HepG2 (cell line): ENCODE measurements around the gene APEX1. TPM values are rescaled to one million over a fixed set of nuclear protein-coding genes. Genes with fewer than 3 reads are reported as not detected.

Experiments
- ASH2L ChIP-seq: fragments of 300-600, 200-600 bp; sonication (generic); IDR thresholded peaks from 2 replicates; pipeline ENCODE4 v1.7.0; 2017; ENCODE audit warnings: low read depth, mild to moderate bottlenecking, moderate library complexity, mixed read lengths, low read length; ENCODE audit not compliant: insufficient read length
- ATF3 ChIP-seq: sonication (generic); formaldehyde crosslinking; IDR thresholded peaks from 2 replicates; pipeline ENCODE4 v1.4.0; 2020; ENCODE audit warnings: missing genetic modification reagents
- ATF6 ChIP-seq: sonication (generic); formaldehyde crosslinking; conservative IDR thresholded peaks from 2 replicates; pipeline ENCODE4 v1.4.0; 2020; ENCODE audit warnings: missing genetic modification reagents
- FOSL2 ChIP-seq: sonication (generic); formaldehyde crosslinking; IDR thresholded peaks from 2 replicates; pipeline ENCODE4 v1.4.0; 2020; ENCODE audit warnings: missing genetic modification reagents
- MAFG ChIP-seq: sonication (generic); formaldehyde crosslinking; IDR thresholded peaks from 2 replicates; pipeline ENCODE4 v1.5.1; 2020; ENCODE audit warnings: mild to moderate bottlenecking, missing genetic modification reagents
- NFIC ChIP-seq: IDR thresholded peaks from 2 replicates; pipeline ENCODE4 v1.6.1; 2012; ENCODE audit warnings: mild to moderate bottlenecking, low read length, inconsistent platforms
- NFKBIZ ChIP-seq: IDR thresholded peaks from 2 replicates; pipeline ENCODE4 v1.6.1; 2018; ENCODE audit warnings: missing genetic modification reagents, missing compliant biosample characterization
- PHF21A ChIP-seq: sonication (generic); formaldehyde crosslinking; IDR thresholded peaks from 2 replicates; pipeline ENCODE4 v1.5.0; 2020; ENCODE audit warnings: mild to moderate bottlenecking, missing genetic modification reagents
- POGK ChIP-seq: sonication (generic); formaldehyde crosslinking; conservative IDR thresholded peaks from 2 replicates; pipeline ENCODE4 v1.8.0; 2022; ENCODE audit warnings: mild to moderate bottlenecking, moderate library complexity, missing genetic modification reagents
- SP1 ChIP-seq, 2 experiments: fragments of 450-650 bp in 1 of 2; sonication (generic) in 1 of 2; formaldehyde crosslinking in 1 of 2; IDR thresholded peaks; 2 replicates each; pipeline versions ENCODE4 v1.4.0 to v1.6.1; 2016 to 2020; ENCODE audit warnings: missing genetic modification reagents in 1 of 2
- TP53 ChIP-seq: sonication (generic); formaldehyde crosslinking; conservative IDR thresholded peaks from 2 replicates; pipeline ENCODE4 v1.4.0; 2020; ENCODE audit warnings: missing genetic modification reagents
- ZFP41 ChIP-seq: sonication (generic); formaldehyde crosslinking; IDR thresholded peaks from 2 replicates; pipeline ENCODE4 v1.4.0; 2020; ENCODE audit warnings: mild to moderate bottlenecking, missing genetic modification reagents, borderline replicate concordance
- ZNF12 ChIP-seq: sonication (generic); formaldehyde crosslinking; IDR thresholded peaks from 2 replicates; pipeline ENCODE4 v1.5.0; 2020; ENCODE audit warnings: missing genetic modification reagents
- ZNF501 ChIP-seq: sonication (generic); formaldehyde crosslinking; IDR thresholded peaks from 2 replicates; pipeline ENCODE4 v1.5.1; 2020; ENCODE audit warnings: mild to moderate bottlenecking, moderate library complexity, missing genetic modification reagents
- ZNF556 ChIP-seq: sonication (generic); formaldehyde crosslinking; IDR thresholded peaks from 2 replicates; pipeline ENCODE4 v1.4.0; 2020; ENCODE audit warnings: mild to moderate bottlenecking, missing genetic modification reagents, borderline replicate concordance
- ZNF83 ChIP-seq: sonication (generic); formaldehyde crosslinking; IDR thresholded peaks from 2 replicates; pipeline ENCODE4 v1.4.0; 2020; ENCODE audit warnings: missing genetic modification reagents, mild to moderate bottlenecking, borderline replicate concordance
- polyA plus RNA-seq, 8 experiments: library from polyadenylated mRNA; depleted of rRNA in 3 of 8; stranded (reverse) in 7 of 8; unstranded in 1 of 8; fragments of >200 nt; fragmentation: Illumina TruSeq in 4 of 8; extraction: Trizol in 4 of 8; gene quantifications; 2 replicates each; pipeline versions ENCODE4 v1.2.1 to v1.2.3, GENCODE V29; 2011 to 2016; ENCODE audit warnings: low read depth in 4 of 8, missing spikeins in 1 of 8, mixed read lengths in 1 of 8; ENCODE audit not compliant: insufficient read depth in 1 of 8
- total RNA-seq, 5 experiments: library from RNA; depleted of rRNA; stranded (reverse); fragments of >200 nt; fragmentation: Illumina TruSeq; extraction: Trizol; gene quantifications; 2 replicates each; pipeline ENCODE4 v1.2.3, GENCODE V29; 2016; ENCODE audit warnings: low read depth in 1 of 5
- TF ChIP-seq, protein P1 (sequence below): sonication (generic); formaldehyde crosslinking; IDR thresholded peaks from 2 replicates; pipeline ENCODE4 v1.4.0; 2020; ENCODE audit warnings: missing genetic modification reagents, borderline replicate concordance
- TF ChIP-seq, protein P2 (sequence below): sonication (generic); formaldehyde crosslinking; IDR thresholded peaks from 2 replicates; pipeline ENCODE4 v1.5.1; 2020; ENCODE audit warnings: mild to moderate bottlenecking, moderate library complexity, missing genetic modification reagents

The APEX1 gene
- total and polyA plus RNA-seq, 2 of the 13 experiments (the other 11 are each of a cell fraction or from before 2014, with no cell fraction given): 171 to 405 TPM

DNA sequence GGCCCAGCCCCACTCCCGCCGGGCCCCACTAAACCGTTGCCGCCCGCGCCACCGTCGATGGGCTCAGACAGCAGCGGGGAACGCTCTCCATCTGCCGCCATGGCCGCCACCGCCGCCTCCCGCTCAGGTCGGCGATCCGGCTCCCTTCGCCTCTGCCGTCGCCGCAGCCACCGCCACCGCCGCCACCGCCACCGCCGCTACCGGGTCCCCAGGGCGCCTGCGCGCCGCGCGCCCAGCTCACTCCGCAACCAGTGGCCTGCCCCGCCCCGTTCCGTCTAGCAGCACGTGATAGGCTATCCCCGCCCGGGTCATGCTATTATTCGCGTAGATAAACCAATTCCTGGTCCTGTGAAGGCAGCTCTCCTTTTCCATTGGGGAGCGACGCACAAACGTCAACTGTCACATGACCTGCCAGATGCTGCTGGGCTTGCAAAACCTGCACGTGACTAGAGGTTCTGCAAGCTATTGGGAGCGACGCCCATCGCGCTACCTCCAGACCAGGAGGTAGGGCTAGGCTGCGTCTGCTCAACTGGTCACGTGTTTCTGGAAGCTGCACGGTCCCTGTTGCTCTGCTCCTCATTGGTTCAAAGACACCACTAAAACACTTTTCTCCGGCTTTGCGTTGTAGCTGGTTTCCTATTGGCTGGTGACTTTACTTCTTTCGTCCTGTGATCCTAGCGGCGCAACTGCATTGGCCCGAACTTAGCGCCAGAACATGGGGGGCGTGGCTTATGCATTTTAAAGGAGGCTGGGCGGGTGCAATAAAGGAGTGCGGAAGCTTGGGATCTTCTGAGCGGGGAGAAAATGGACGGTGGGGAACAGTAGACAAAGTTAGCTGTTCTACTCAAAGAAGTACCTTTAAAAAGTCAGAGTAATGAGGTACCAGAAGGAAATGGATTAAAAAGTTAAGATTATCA lies 6.5 kb downstream of the APEX1 start, which contains the start of gene PIP4P1 (continued):
- peak; percentile 87; the same call in 1 of the 2 replicates for TF ChIP-seq POGK (CRISPR knock-in tag)
- TF ChIP-seq TP53 (CRISPR knock-in tag): 0 out of 2 replicates have a peak, but pooled peaks have one; percentile 26
- no peak for TF ChIP-seq SP1 (IDR thresholded peaks at IDR 0.05)
- TF ChIP-seq SP1 (CRISPR knock-in tag; IDR thresholded peaks at IDR 0.05): peak; percentile 81
- peak; percentile 90; the same call in 1 of the 2 replicates for TF ChIP-seq ZFP41 (CRISPR knock-in tag)
- peak; percentile 87 for TF ChIP-seq ASH2L
- TF ChIP-seq ZNF556 (CRISPR knock-in tag): peak; percentile 92
- no peak; the same call in 1 of the 2 replicates for TF ChIP-seq ZNF83
- TF ChIP-seq FOSL2: peak; percentile 71; the same call in 1 of the 2 replicates
- TF ChIP-seq NFKBIZ (CRISPR knock-in tag): peak; percentile 92
- peak; percentile 91; the same call in 1 of the 2 replicates for TF ChIP-seq ZNF501 (CRISPR knock-in tag)
- TF ChIP-seq NFIC: peak; percentile 57; the same call in 1 of the 2 replicates
- TF ChIP-seq, protein P1, sequence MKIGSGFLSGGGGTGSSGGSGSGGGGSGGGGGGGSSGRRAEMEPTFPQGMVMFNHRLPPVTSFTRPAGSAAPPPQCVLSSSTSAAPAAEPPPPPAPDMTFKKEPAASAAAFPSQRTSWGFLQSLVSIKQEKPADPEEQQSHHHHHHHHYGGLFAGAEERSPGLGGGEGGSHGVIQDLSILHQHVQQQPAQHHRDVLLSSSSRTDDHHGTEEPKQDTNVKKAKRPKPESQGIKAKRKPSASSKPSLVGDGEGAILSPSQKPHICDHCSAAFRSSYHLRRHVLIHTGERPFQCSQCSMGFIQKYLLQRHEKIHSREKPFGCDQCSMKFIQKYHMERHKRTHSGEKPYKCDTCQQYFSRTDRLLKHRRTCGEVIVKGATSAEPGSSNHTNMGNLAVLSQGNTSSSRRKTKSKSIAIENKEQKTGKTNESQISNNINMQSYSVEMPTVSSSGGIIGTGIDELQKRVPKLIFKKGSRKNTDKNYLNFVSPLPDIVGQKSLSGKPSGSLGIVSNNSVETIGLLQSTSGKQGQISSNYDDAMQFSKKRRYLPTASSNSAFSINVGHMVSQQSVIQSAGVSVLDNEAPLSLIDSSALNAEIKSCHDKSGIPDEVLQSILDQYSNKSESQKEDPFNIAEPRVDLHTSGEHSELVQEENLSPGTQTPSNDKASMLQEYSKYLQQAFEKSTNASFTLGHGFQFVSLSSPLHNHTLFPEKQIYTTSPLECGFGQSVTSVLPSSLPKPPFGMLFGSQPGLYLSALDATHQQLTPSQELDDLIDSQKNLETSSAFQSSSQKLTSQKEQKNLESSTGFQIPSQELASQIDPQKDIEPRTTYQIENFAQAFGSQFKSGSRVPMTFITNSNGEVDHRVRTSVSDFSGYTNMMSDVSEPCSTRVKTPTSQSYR (CRISPR knock-in tag): peak; percentile 45; the same call in 1 of the 2 replicates
- TF ChIP-seq ZNF12 (CRISPR knock-in tag): peak; percentile 71; the same call in 1 of the 2 replicates
- TF ChIP-seq, protein P2, sequence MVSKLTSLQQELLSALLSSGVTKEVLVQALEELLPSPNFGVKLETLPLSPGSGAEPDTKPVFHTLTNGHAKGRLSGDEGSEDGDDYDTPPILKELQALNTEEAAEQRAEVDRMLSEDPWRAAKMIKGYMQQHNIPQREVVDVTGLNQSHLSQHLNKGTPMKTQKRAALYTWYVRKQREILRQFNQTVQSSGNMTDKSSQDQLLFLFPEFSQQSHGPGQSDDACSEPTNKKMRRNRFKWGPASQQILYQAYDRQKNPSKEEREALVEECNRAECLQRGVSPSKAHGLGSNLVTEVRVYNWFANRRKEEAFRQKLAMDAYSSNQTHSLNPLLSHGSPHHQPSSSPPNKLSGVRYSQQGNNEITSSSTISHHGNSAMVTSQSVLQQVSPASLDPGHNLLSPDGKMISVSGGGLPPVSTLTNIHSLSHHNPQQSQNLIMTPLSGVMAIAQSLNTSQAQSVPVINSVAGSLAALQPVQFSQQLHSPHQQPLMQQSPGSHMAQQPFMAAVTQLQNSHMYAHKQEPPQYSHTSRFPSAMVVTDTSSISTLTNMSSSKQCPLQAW (CRISPR knock-in tag): peak; percentile 91
- TF ChIP-seq MAFG (CRISPR knock-in tag): no peak
- peak; percentile 100 for TF ChIP-seq PHF21A (CRISPR knock-in tag)
- TF ChIP-seq ATF3: 0 out of 2 replicates have a peak, but pooled peaks have one; percentile 46
- TF ChIP-seq ATF6 (CRISPR knock-in tag): no peak
